Bronchial epithelial cell (primary cell): Measurements from ENCODE around the gene GNG8. TPM values are rescaled to one million over a fixed set of nuclear protein-coding genes. Genes with fewer than 3 reads are reported as not detected.

Experiments
- DNase-seq: peaks from one replicate; pipeline ENCODE4 v3.0.0-alpha.2; 2010; ENCODE audit warnings: low read depth
- FAIRE-seq: peaks from 2 replicates; lab custom pipeline; 2011; peaks lifted over from hg19 to GRCh38; lab: Jason Lieb, UNC
- H3K27me3 ChIP-seq: 2 replicates; pipeline ENCODE4 v1.5.1; 2011; ENCODE audit warnings: low read length; ENCODE audit not compliant: control insufficient read depth, insufficient read depth
- H3K36me3 ChIP-seq: 2 replicates; pipeline ENCODE4 v1.5.1; 2011; ENCODE audit warnings: low read length; ENCODE audit not compliant: control insufficient read depth, insufficient read depth
- H3K4me3 ChIP-seq: 2 replicates; pipeline ENCODE4 v1.5.1; 2011; ENCODE audit warnings: mild to moderate bottlenecking, low read depth, low read length, control low read depth
- total RNA-seq: library from RNA; depleted of rRNA; stranded (reverse); fragments of >200 nt; gene quantifications from 2 replicates; pipeline ENCODE4 v1.2.1, GENCODE V29; 2014
- TF ChIP-seq, protein P1 (sequence below): IDR thresholded peaks from 2 replicates; pipeline ENCODE4 v1.5.1; 2011; ENCODE audit warnings: mild to moderate bottlenecking, moderate library complexity, low read length, control low read depth, inconsistent platforms; ENCODE audit not compliant: insufficient read depth, severe bottlenecking

The GNG8 gene
- total RNA-seq, 1 donor from 2014 or later = not detected

DNA sequence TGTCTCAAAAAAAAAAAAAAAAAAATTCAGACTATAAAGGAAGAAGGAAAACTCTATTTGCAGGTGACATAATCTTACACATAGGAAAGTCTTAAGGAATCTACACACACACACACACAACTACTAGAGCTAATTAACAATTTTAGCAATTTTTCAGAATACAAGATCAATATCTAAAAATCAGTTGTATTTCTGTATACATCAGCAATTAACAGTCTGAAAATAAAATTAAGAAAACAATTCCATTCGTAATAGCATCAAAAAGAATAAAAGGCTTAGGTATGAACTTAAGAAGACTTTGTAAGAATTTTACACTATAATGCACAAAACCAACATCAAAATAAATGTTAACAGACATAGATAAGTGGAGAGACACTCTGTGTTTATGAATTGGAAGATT, 50.5 kb downstream of the GNG8 start:
- no peak for FAIRE-seq
- TF ChIP-seq, protein P1, sequence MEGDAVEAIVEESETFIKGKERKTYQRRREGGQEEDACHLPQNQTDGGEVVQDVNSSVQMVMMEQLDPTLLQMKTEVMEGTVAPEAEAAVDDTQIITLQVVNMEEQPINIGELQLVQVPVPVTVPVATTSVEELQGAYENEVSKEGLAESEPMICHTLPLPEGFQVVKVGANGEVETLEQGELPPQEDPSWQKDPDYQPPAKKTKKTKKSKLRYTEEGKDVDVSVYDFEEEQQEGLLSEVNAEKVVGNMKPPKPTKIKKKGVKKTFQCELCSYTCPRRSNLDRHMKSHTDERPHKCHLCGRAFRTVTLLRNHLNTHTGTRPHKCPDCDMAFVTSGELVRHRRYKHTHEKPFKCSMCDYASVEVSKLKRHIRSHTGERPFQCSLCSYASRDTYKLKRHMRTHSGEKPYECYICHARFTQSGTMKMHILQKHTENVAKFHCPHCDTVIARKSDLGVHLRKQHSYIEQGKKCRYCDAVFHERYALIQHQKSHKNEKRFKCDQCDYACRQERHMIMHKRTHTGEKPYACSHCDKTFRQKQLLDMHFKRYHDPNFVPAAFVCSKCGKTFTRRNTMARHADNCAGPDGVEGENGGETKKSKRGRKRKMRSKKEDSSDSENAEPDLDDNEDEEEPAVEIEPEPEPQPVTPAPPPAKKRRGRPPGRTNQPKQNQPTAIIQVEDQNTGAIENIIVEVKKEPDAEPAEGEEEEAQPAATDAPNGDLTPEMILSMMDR = no peak
- no peaks in the 10 kb centered on the region for H3K36me3 ChIP-seq

More for the DNA sequence above, 50.5 kb downstream of the GNG8 start:
- H3K27me3 ChIP-seq = no peaks in the 10 kb centered on the region
- DNase-seq = no peak
- no peak overlapping the region for H3K4me3 ChIP-seq

Other genes with a start within 250 kb of the GNG8 start
- gene CCDC8, start 222.6 kb downstream of the GNG8 start, total RNA-seq = 4.7 and 10.3 TPM in 2 replicates
- not detected in 2 replicates for gene PNMA8C, start 207.3 kb downstream of the GNG8 start, total RNA-seq
- 0.79 and 4.2 TPM in 2 replicates for gene PNMA8A, start 164.6 kb downstream of the GNG8 start, total RNA-seq
- gene PNMA8B, start 140.3 kb downstream of the GNG8 start, total RNA-seq = under 0.01 TPM in 2 replicates
- gene CALM3, start 34.9 kb downstream of the GNG8 start, total RNA-seq = 79.8 and 106 TPM in 2 replicates
- 0.26 TPM in 1 of 2 replicates, not detected in the other for gene PTGIR, start 11.1 kb downstream of the GNG8 start, total RNA-seq
- under 0.01 and 0.13 TPM in 2 replicates for gene DACT3, start 25.0 kb upstream of the GNG8 start, total RNA-seq
- 18.8 and 24.5 TPM in 2 replicates for gene PRKD2, start 80.9 kb upstream of the GNG8 start, total RNA-seq
- gene FKRP, start 109.9 kb upstream of the GNG8 start, total RNA-seq = 5.8 and 9.9 TPM in 2 replicates
- gene STRN4, start 110.2 kb upstream of the GNG8 start, total RNA-seq = 60.3 and 90.6 TPM in 2 replicates
- 236 and 266 TPM in 2 replicates for gene SLC1A5, start 152.4 kb upstream of the GNG8 start, total RNA-seq
- 120 and 206 TPM in 2 replicates for gene AP2S1, start 214.6 kb upstream of the GNG8 start, total RNA-seq
- gene ARHGAP35, start 224.8 kb upstream of the GNG8 start, total RNA-seq = 24.0 and 37.1 TPM in 2 replicates